NCI-H446 treated with DMSO at 0.1 percent for 48 hours (cell line): ENCODE measurements around the gene CNRIP1.

Experiments
- DNase-seq: peaks from one replicate; lab custom pipeline; 2025; lab: John Stamatoyannopoulos, UW

The CNRIP1 gene

GRCh38 chr2:68251187-68251854 is 68.4 kb downstream of the CNRIP1 start:
- DNase-seq = peak; percentile 65

DNA sequence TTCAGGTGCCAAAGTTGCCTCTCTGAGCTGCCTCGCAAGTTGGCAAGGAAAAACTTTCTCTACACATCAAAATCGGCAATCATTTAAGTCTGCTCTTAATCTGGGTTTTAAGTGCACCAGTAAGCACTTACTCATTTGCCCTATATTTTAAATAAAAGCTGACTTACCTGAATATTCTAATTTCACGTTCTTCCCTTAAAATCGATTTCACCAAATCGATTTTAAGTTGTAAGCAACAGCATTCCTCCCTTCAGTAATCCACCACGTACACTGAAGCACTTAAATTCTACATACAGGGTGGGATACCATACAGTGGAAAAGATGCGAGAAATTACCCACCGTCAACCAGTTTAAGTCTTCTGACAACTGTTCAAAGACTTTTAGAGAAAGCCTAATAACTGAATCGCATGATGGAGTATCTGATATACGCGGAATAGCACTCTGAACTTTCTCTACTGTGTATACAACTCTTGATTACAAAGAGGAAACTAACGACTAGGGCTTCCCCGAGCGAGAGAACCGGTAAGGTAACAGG is 69.0 kb downstream of the CNRIP1 start:
- no peak for DNase-seq

DNA sequence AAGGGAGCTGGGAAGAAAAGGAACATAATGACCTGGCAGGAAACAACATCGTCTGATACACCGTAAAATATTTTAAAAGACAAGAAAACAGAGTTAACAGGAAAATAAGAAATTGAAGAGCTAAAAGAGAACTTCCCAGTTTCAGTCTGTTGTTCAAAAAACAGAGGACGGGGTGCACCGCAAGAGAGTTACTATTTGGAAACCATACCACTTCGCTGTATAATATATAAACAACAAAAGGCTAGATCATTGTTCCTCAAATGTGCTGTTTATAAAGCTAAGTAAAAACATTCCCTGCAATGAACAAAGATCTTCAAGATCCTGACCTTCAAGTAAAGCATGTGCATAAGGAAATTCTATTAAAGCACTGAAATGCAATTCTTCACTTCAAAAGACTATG is 69.6 kb downstream of the CNRIP1 start:
- DNase-seq = no peak

DNA sequence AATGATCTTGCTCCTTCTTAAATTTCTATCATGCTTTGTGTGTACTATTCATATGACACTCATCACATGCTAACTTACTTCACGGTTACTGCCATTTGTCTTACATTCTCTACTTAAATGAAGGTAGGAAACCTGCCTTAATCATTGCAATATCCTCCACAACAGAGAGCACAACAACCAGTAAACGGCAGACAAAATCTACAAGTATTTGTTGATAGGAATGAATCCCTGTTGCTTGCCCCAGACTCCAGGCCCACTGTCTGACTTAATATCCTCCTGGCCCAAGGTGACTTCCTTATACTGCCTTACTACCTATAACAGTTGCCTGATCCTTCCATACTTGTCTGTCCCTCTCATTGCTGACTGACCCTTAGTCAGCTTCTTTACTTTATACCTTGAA is 70.9 kb downstream of the CNRIP1 start:
- no peak for DNase-seq

DNA sequence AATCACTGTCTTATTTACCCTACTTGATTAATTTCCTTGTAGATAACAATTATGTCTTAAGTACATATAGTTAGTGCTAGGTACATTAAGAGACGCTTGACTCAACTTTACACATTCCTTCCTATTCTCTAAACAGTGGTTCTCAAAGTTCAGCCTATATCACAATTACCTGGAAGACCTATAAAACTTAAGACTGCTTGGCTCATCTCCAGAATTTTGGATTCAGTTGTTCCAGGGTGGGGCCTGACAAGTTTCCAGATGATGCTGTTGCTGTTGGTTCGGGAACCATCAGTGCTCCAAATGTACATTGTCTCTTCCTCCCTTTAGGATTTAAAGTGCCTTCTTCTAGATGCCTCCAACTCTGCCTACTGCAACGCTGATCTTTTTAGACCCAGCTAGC is 71.4 kb downstream of the CNRIP1 start:
- DNase-seq = no peak

- no peak for DNase-seq
These were observed 73.4 kb downstream of the CNRIP1 start for GRCh38 chr2:68246396-68246795.

DNA sequence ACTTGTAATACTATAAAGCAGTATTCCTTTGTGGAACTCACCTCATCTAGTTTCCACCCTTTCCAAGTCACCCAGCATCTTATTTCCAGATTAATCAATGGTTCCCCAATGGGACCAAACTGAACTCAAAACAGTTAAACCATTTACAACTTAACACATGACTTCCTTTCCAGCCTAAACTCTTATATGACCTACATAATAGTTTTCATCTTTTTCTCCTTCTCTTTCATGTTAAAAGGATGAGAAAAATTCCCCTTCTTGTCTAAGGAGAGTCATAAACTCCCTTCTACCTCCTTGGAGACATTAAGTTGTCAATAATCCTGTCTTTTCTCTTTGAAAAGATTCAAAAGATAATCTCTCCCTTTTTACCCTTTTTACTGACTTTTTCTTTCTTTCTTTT is 74.1 kb downstream of the CNRIP1 start:
- DNase-seq = no peak

DNA sequence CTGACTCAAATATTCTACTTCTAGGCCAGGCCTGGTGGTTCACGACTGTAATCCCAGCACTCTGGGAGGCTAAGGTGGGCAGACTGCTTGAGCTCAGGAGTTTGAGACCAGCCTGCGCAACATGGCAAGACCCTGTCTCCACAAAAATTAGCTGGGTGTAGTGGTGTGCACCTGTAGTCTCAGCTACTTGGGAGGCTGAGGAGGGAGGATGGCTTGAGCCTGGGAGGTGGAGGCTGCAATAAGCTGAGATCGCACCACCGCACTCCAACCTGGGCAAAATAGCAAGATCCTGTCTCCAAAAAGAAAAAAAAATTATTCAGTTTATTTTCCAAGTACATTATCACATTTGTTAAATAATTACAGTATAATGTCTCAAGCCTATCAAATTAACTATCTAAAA is 74.7 kb downstream of the CNRIP1 start:
- no peak for DNase-seq

GRCh38 chr2:68244456-68244855 is 75.3 kb downstream of the CNRIP1 start:
- no peak for DNase-seq
